BJ (cell line): ENCODE data around the gene IGFBP2. TPM values are rescaled to one million over a fixed set of nuclear protein-coding genes. Genes with fewer than 3 reads are reported as not detected.

Experiments used
- CTCF ChIA-PET: fragments of 350-600 bp; formaldehyde crosslinking; extraction: SDS; loops from one replicate; lab custom pipeline; 2021; ENCODE audit warnings: antibody characterized with exemption, inconsistent platforms; lab: Yijun Ruan, JAX
- POLR2A ChIA-PET: fragments of 300-600 bp; sonication (Branson Sonifier 250); formaldehyde crosslinking; extraction: SDS; loops from one replicate; lab custom pipeline; 2021; ENCODE audit warnings: antibody characterized with exemption; lab: Charles Lee
- DNase-seq: peaks from one replicate; pipeline ENCODE4 v3.0.0-alpha.2; 2011; ENCODE audit warnings: low read depth
- H3K27me3 ChIP-seq: 2 replicates; pipeline ENCODE4 v1.6.0; 2011; ENCODE audit warnings: low read length; ENCODE audit not compliant: control insufficient read depth, insufficient read depth
- H3K36me3 ChIP-seq: 2 replicates; pipeline ENCODE4 v1.5.1; 2011; ENCODE audit warnings: low read length; ENCODE audit not compliant: control insufficient read depth, insufficient read depth
- H3K4me3 ChIP-seq: 2 replicates; pipeline ENCODE4 v1.5.1; 2011; ENCODE audit warnings: low read depth, mild to moderate bottlenecking, control low read depth, low read length
- polyA plus RNA-seq: library from polyadenylated mRNA; depleted of rRNA; stranded (reverse); fragments of >200 nt; gene quantifications from 2 replicates; pipeline ENCODE4 v1.2.3, GENCODE V29; 2011
- TF ChIP-seq, protein P1 (sequence below): IDR thresholded peaks from 2 replicates; pipeline ENCODE4 v1.5.1; 2011; ENCODE audit warnings: low read depth, mild to moderate bottlenecking, control low read depth, inconsistent platforms, low read length, moderate library complexity; ENCODE audit not compliant: insufficient read depth

IGFBP2 gene
- polyA plus RNA-seq, 1 experiment, result 142 TPM

DNA sequence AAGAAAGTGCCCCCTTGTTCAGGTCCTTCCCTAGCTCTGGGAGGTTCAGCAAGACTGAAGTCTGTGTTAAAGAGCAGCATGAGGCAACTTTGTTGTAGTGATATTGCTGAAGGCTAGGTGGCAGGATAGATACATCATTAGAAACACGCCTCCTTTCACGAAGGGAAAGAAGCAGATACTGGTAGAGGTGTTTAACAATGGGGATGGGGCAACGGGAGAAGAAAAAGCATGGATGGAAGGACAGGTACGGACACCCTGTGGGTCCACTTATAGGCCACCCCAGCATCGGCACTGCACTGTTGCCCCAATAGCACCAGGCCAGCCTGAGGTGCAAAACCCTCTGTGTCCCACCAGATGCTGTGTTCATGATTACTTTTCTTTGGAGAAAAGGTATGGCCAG lies 65.7 kb downstream of the IGFBP2 start:
- no peaks in the 10 kb centered on the region for H3K36me3 ChIP-seq
- TF ChIP-seq, protein P1, sequence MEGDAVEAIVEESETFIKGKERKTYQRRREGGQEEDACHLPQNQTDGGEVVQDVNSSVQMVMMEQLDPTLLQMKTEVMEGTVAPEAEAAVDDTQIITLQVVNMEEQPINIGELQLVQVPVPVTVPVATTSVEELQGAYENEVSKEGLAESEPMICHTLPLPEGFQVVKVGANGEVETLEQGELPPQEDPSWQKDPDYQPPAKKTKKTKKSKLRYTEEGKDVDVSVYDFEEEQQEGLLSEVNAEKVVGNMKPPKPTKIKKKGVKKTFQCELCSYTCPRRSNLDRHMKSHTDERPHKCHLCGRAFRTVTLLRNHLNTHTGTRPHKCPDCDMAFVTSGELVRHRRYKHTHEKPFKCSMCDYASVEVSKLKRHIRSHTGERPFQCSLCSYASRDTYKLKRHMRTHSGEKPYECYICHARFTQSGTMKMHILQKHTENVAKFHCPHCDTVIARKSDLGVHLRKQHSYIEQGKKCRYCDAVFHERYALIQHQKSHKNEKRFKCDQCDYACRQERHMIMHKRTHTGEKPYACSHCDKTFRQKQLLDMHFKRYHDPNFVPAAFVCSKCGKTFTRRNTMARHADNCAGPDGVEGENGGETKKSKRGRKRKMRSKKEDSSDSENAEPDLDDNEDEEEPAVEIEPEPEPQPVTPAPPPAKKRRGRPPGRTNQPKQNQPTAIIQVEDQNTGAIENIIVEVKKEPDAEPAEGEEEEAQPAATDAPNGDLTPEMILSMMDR, result peak; percentile 78
- DNase-seq, result no peak
- H3K4me3 ChIP-seq, result no peak overlapping the region
- no peaks in the 10 kb centered on the region for H3K27me3 ChIP-seq
- ChIA-PET POLR2A (no interaction called here), CTCF (interaction anchor here (0.6 to 6.6 kb wide), 28 partner anchors 10 to 1055 kb away, joined by 3 to 47 read pairs (median 4); no protein-coding TSS in a partner anchor)

DNA sequence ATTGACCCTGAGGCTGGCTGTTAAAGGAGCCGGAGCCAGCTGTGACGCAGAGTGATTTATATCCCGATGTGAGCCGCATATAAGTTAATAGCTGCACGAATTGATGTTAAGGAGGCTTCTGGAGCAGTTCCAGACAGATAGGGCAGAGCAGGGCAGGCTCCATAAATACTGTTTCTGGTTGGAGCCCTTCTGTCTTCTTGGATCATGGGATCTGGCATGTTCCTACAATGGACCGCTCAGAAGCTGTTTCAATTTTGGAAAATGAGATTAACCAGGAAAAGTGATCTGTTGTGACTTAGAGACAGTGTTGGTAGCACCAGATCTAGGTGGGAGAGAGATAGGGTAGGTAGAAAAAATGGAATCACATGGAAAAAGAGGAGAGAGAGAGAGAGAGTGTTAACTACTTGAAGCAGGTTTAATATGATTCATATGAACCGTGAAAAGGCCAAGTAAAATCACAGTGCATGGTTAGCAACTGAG lies 66.9 kb downstream of the IGFBP2 start:
- CTCF ChIA-PET, result interaction anchor here (0.6 to 4.3 kb wide), 6 partner anchors 12 to 1056 kb away, joined by 3 to 14 read pairs (median 4); no protein-coding TSS in a partner anchor
- POLR2A ChIA-PET, result no interaction called here
- TF ChIP-seq, protein P1, result no peak
- no peak overlapping the region for H3K4me3 ChIP-seq
- no peaks in the 10 kb centered on the region for H3K36me3 ChIP-seq
- no peak for DNase-seq
- no peaks in the 10 kb centered on the region for H3K27me3 ChIP-seq

DNA sequence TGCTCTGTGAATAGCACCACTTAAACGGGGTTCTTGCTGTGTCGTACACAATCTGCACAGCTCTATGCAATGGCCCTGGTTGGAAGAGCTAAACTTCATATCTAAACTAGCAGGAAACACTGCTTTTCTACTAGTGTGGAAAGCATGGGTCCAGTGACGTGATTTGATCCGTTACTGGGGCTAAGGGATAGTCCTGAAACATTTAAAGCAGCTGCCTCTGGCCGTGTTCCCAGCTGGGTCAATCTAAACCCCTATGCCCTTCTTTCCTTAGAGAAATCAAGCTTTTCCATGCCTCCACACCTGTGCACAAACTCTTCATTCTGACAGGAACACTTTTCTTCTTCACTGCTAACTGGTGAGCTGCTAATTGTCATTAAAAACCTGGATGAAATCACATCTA lies 67.6 kb downstream of the IGFBP2 start:
- Histone ChIP-seq H3K27me3 (no peaks in the 10 kb centered on the region), H3K36me3 (no peaks in the 10 kb centered on the region), H3K4me3 (no peak overlapping the region)
- TF ChIP-seq, protein P1, result no peak
- no peak for DNase-seq
- POLR2A ChIA-PET, result no interaction called here
- CTCF ChIA-PET, result interaction anchor here (0.9 to 4.3 kb wide), 5 partner anchors 460 to 1056 kb away, joined by 3 to 14 read pairs (median 4); no protein-coding TSS in a partner anchor

DNA sequence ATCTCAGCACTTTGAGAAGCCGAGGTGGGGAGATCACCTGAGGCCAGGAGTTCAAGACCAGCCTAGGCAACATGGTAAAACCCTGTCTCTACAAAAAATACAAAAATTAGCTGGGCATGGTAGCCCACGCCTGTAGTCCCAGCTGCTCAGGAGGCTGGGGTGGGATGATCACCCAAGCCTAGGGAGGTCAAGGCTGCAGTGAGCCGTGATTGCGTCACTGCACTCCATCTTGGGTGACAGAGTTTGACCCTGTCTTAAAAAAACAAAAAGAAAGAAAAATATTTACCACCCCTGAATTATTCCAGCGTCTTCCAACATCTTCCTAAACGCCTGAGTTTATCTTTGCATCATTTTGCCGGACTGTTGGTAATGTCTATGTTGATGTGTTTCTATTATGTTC lies 68.3 kb downstream of the IGFBP2 start:
- Histone ChIP-seq H3K27me3 (no peaks in the 10 kb centered on the region), H3K4me3 (no peak overlapping the region), H3K36me3 (no peaks in the 10 kb centered on the region)
- no peak for DNase-seq
- POLR2A ChIA-PET, result no interaction called here
- TF ChIP-seq, protein P1, result no peak
- CTCF ChIA-PET, result interaction anchor here (4.3 kb wide), 1 partner anchor 1012 kb away, joined by 14 read pairs; no protein-coding TSS in a partner anchor

DNA sequence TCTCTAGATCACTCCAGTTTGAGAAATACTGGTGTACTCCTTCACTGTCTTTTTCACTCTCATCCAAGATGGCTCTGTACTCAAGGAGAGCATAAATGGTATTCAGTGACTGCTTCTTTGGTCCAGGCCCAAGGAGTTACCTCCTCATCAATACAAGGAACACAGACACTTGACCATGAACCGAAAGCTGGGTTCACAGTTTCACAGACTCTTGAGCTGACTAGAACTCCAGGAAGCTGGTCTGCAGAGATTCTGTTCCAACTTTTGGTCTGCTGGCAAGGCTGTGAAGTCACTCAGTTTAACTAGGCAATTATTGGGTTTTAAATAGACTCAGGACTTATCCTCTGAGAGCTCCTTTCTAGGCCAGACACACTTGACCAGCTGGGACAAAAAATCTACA lies 69.5 kb downstream of the IGFBP2 start:
- ChIA-PET POLR2A (no interaction called here), CTCF (interaction anchor here (1.0 to 4.3 kb wide), 4 partner anchors 8 to 1011 kb away, joined by 3 to 14 read pairs (median 4); no protein-coding TSS in a partner anchor)
- Histone ChIP-seq H3K36me3 (no peaks in the 10 kb centered on the region), H3K27me3 (no peaks in the 10 kb centered on the region), H3K4me3 (no peak overlapping the region)
- no peak for DNase-seq
- TF ChIP-seq, protein P1, result no peak
